ENCODE results near the gene TMEM100. TPM values are rescaled to one million over a fixed set of nuclear protein-coding genes. Genes with fewer than 3 reads are reported as not detected.

The TMEM100 gene
- polyA plus RNA-seq, 3 donors from 2014 or later: not detected

- H3K9me3 Mint-ChIP-seq: no peaks in the 10 kb centered on the region
- peaks cover 4 to 5% (median 4%) of the 10 kb centered on the region in 3 donors for H3K27me3 Mint-ChIP-seq (ENCODE audit: low read depth in 3 of 3)
- peak in 2 of 3 donors; percentile 8 to 19 for DNase-seq
- no peaks in the 10 kb centered on the region for H3K4me1 Mint-ChIP-seq
- H3K27ac Mint-ChIP-seq: no peak overlapping the region
- no peak overlapping the region for H3K4me3 Mint-ChIP-seq
- no peaks in the 10 kb centered on the region for H3K36me3 Mint-ChIP-seq
Measured at GRCh38 chr17:55735731-55736405, 13.2 kb upstream of the TMEM100 start.

DNA sequence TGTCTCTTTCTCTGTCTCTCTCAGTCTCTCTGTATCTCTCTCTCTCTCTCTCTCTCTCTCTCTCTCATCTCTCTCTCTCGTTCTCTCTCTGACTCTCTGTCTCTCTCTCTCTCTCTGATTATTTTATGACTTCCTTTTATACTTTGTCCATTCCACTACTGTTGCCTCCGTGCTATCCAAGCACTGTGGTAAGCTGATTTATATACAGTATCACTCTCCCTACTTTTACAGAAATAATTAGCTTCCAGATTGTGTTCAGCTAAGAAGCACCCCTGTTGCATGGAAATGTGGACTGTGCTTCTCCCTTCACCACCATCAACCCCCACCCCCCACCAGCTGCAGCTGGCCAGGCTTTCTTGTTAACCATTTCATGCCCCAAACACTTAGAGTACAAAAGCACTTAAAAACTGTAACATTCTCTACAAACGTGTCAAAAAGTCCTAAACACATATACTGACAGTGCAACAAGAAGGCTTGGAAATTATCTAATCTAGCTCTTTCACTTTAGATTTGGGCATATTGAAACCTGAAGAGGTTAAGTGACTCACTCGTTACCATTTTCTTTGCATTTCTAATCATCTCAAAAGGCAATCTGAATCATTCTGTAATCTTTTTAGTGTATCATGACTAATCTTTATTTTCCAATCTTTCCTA, 11.6 kb upstream of the TMEM100 start:
- Mint-ChIP-seq H3K27me3 (ENCODE audit: low read depth in 3 of 3) (peaks cover 4 to 5% (median 4%) of the 10 kb centered on the region in 3 donors), H3K36me3 (no peaks in the 10 kb centered on the region), H3K27ac (no peak overlapping the region), H3K4me1 (no peaks in the 10 kb centered on the region), H3K4me3 (no peak overlapping the region), H3K9me3 (no peaks in the 10 kb centered on the region)
- no peak for DNase-seq

DNA sequence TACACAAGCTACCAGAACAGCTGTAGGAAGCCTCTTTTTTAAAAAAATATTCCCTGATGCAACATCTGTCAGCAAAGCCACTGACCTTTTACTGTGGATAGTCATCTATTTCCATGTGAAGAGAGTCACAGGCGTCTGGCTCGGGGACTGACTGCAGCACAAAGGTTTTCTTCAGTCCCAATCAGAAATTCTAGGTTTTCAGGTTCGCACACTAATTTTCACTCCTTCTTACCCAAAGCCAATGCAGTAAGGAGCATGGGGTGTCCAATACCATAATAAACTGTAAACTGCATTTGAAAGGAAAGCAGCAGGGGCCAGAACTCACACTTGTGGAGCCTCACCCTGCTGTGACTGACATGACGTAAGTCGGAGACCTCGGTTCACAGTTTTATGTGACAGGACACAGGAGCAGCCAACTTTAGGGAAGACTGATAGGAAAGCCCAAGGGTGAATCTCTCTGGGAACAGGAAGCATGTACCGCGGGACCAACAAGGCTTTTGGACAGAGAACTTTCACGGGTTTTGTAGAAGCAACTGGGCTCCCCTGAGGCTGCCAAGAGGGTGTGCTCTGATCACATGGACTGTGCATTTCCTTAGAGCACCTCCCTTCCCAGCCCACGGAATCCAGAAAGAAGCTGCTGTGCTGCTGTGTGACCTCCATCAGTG, 9.1 kb upstream of the TMEM100 start:
- DNase-seq: no peak
- Mint-ChIP-seq H3K4me1 (no peaks in the 10 kb centered on the region), H3K27me3 (ENCODE audit: low read depth in 3 of 3) (peaks cover 4 to 8% (median 4%) of the 10 kb centered on the region in 3 donors), H3K36me3 (no peaks in the 10 kb centered on the region), H3K9me3 (no peaks in the 10 kb centered on the region), H3K4me3 (no peak overlapping the region), H3K27ac (no peak overlapping the region)

DNA sequence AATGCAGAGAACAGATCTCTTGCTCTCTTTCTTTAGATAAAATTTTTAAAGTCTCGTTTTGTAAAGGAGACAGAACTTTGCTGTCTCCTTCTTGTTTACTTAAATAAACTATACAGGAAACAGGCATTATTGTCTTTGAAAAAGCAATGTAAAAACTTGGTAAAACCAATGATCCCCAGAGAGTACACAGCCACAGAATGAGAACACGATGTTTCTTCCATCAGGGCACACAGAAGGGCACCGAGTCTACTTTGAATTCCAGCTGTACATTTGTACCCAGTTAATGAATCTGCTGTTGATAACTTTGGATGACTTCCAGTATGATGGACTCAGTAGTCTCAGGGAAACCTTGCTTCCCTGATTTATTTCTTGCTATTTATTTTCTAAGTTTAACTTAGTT, 8.1 kb upstream of the TMEM100 start:
- H3K4me1 Mint-ChIP-seq: no peaks in the 10 kb centered on the region
- no peak overlapping the region for H3K27ac Mint-ChIP-seq
- no peak overlapping the region for H3K4me3 Mint-ChIP-seq
- H3K27me3 Mint-ChIP-seq (ENCODE audit: low read depth in 3 of 3): peaks cover 4 to 9% (median 4%) of the 10 kb centered on the region in 3 donors
- no peak for DNase-seq
- no peaks in the 10 kb centered on the region for H3K36me3 Mint-ChIP-seq
- no peaks in the 10 kb centered on the region for H3K9me3 Mint-ChIP-seq

GRCh38 chr17:55730380-55730779, 7.7 kb upstream of the TMEM100 start:
- H3K4me3 Mint-ChIP-seq: no peak overlapping the region

GRCh38 chr17:55729484-55729883, 6.8 kb upstream of the TMEM100 start:
- no peak for DNase-seq
- Mint-ChIP-seq H3K4me1 (no peaks in the 10 kb centered on the region), H3K36me3 (no peaks in the 10 kb centered on the region), H3K27ac (no peak overlapping the region), H3K27me3 (ENCODE audit: low read depth in 3 of 3) (peaks cover 2 to 12% (median 4%) of the 10 kb centered on the region in 3 donors), H3K9me3 (no peaks in the 10 kb centered on the region), H3K4me3 (no peak overlapping the region)

More at GRCh38 chr17:55730380-55730779, 7.7 kb upstream of the TMEM100 start:
- Mint-ChIP-seq H3K9me3 (no peaks in the 10 kb centered on the region), H3K27me3 (ENCODE audit: low read depth in 3 of 3) (peaks cover 2 to 9% (median 4%) of the 10 kb centered on the region in 3 donors), H3K27ac (no peak overlapping the region), H3K4me1 (no peaks in the 10 kb centered on the region), H3K36me3 (no peaks in the 10 kb centered on the region)
- DNase-seq: no peak

DNA sequence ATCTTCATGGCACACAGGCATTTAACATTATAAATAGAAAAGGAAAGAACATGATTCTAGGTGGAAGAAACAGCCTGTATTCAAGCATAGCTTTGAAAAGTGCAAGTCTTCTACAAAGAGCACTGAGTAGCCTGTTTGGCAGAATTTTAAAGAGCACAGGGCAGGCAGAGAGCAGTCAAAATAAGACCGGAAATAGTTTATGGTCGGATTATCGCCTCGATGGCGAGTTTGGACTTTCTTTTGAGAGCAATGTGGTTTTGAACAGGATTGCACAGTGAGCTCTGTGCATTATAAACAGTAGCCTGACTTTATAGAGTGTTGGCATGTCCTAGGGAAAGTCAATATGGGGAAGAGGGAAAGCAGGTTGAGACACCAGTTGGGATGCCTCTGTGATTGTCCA, 6.2 kb upstream of the TMEM100 start:
- DNase-seq: no peak
- Mint-ChIP-seq H3K4me1 (no peaks in the 10 kb centered on the region), H3K27me3 (ENCODE audit: low read depth in 3 of 3) (peaks cover 2 to 12% (median 4%) of the 10 kb centered on the region in 3 donors), H3K36me3 (no peaks in the 10 kb centered on the region), H3K4me3 (no peak overlapping the region), H3K9me3 (no peaks in the 10 kb centered on the region), H3K27ac (no peak overlapping the region)

DNA sequence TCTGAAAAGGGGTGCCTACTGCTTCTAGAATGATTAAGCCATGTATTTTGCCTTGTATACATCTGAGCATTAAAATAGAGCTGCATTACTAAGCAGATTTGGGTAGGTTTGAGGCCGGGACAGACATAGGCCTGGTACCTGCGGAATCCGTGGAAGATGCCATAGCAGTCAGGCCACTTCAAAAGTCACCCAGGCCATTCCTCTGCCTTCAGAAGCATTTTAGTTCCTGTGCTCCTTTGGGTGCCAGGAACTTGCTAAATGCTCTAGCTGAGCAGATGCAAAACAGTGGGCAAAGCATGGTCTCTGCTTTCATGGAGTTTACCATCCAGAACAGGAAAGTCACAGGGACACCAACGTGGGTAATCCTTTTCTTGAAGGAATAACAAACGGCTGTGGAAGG, 5.7 kb upstream of the TMEM100 start:
- Mint-ChIP-seq H3K4me1 (no peaks in the 10 kb centered on the region), H3K27me3 (ENCODE audit: low read depth in 3 of 3) (peaks cover 2 to 12% (median 4%) of the 10 kb centered on the region in 3 donors), H3K4me3 (no peak overlapping the region), H3K36me3 (no peaks in the 10 kb centered on the region), H3K27ac (no peak overlapping the region), H3K9me3 (no peaks in the 10 kb centered on the region)
- DNase-seq: no peak

- Mint-ChIP-seq H3K27me3 (ENCODE audit: low read depth in 3 of 3) (peaks cover 2 to 12% (median 6%) of the 10 kb centered on the region in 3 donors), H3K36me3 (no peaks in the 10 kb centered on the region), H3K4me3 (no peak overlapping the region), H3K27ac (no peak overlapping the region), H3K9me3 (no peaks in the 10 kb centered on the region), H3K4me1 (no peaks in the 10 kb centered on the region)
- DNase-seq: no peak
Measured at GRCh38 chr17:55727920-55728319, 5.3 kb upstream of the TMEM100 start.

DNA sequence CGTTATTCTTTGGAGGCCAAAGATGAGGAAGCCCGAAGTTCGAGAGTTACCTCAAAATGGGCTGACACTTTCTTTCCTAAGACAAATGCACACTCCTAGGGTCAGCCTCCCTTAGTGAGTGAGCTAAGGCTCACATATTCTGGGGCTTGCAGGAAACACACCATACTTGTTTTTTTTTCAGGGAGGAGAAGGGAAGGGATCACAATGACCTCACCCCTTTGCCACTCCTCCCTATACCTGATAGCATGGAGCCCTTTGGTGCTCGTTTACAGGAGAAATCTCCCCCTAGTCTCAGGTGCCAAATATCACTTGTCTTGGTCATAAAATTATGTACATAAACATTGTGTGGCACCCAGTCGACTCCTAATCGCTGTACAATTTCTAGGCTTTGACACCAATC, 4.6 kb upstream of the TMEM100 start:
- Mint-ChIP-seq H3K4me1 (no peaks in the 10 kb centered on the region), H3K4me3 (no peak overlapping the region), H3K27ac (no peak overlapping the region), H3K36me3 (no peaks in the 10 kb centered on the region), H3K9me3 (no peaks in the 10 kb centered on the region), H3K27me3 (ENCODE audit: low read depth in 3 of 3) (peaks cover 2 to 16% (median 3%) of the 10 kb centered on the region in 3 donors)
- no peak for DNase-seq

DNA sequence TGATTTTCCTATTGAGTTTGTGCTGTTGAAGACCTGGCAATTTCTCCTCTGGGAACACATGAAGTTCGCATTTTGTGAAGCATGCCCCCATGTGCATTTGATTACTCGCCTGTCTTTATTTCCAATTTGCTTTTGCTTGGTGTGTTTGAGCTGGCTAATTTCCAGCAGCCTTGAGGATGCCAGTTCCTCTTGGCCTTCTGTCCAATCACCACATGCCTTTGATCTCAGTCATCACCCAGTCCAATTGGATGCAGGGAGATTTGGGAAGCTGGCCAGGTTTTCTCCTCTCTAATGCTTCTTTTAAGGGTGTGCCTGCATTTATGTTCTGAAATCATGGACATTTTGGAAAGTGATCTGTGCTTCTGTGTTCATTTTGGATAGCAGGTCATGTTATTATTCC, 3.8 kb upstream of the TMEM100 start:
- Mint-ChIP-seq H3K4me3 (no peak overlapping the region), H3K9me3 (no peaks in the 10 kb centered on the region), H3K36me3 (no peaks in the 10 kb centered on the region), H3K27me3 (ENCODE audit: low read depth in 3 of 3) (peaks cover 0 to 17% (median 2%) of the 10 kb centered on the region in 3 donors), H3K4me1 (no peaks in the 10 kb centered on the region), H3K27ac (no peak overlapping the region)
- no peak for DNase-seq

GRCh38 chr17:55723488-55723848, 804 bp upstream of the TMEM100 start:
- DNase-seq: no peak
- Mint-ChIP-seq H3K27me3 (ENCODE audit: low read depth in 3 of 3) (peaks cover 0 to 27% (median 2%) of the 10 kb centered on the region in 3 donors), H3K4me3 (no peak overlapping the region), H3K4me1 (no peaks in the 10 kb centered on the region), H3K27ac (no peak overlapping the region), H3K36me3 (no peaks in the 10 kb centered on the region), H3K9me3 (no peaks in the 10 kb centered on the region)

- no peak overlapping the region for H3K27ac Mint-ChIP-seq
- H3K36me3 Mint-ChIP-seq: no peaks in the 10 kb centered on the region
- no peaks in the 10 kb centered on the region for H3K4me1 Mint-ChIP-seq
- no peak for DNase-seq
- H3K27me3 Mint-ChIP-seq (ENCODE audit: low read depth in 3 of 3): peaks cover 0 to 25% (median 2%) of the 10 kb centered on the region in 3 donors
- no peak overlapping the region for H3K4me3 Mint-ChIP-seq
- H3K9me3 Mint-ChIP-seq: no peaks in the 10 kb centered on the region
Measured at GRCh38 chr17:55722016-55722736, 488 bp downstream of the TMEM100 start.

All from immature natural killer cell (primary cell).